ENCODE results near the gene NINJ1.

The NINJ1 gene

GRCh38 chr9:93177676-93178075 is 43.6 kb upstream of the NINJ1 start:
- TF ChIP-seq EZH2 (IDR thresholded peaks at IDR 0.05; ENCODE audit: borderline replicate concordance, low read length) (no peak), CTCF (IDR thresholded peaks at IDR 0.05; ENCODE audit: low read length) (no peak)
- Histone ChIP-seq H3F3A (ENCODE audit: insufficient read depth, low read length) (no peaks in the 10 kb centered on the region), H3K79me2 (ENCODE audit: insufficient read depth, low read length) (no peaks in the 10 kb centered on the region), H3K4me3 (ENCODE audit: low read depth, low read length, poor library complexity, severe bottlenecking) (no peak overlapping the region), H2AFZ (ENCODE audit: low read length) (no peak overlapping the region), H3K9ac (ENCODE audit: low read length) (no peak overlapping the region), H3K9me3 (ENCODE audit: low read length) (no peaks in the 10 kb centered on the region), H4K20me1 (ENCODE audit: insufficient read depth, low read length) (no peaks in the 10 kb centered on the region), H3K36me3 (ENCODE audit: insufficient read depth, low read length) (no peaks in the 10 kb centered on the region), H3K4me2 (ENCODE audit: low read length) (no peak overlapping the region), H3K9me2 (ENCODE audit: low read depth, low read length) (no peaks in the 10 kb centered on the region), H3K27me3 (ENCODE audit: insufficient read depth, low read length) (no peaks in the 10 kb centered on the region), H3K27ac (ENCODE audit: low read depth, low read length, poor library complexity, severe bottlenecking) (no peak overlapping the region), H3K4me1 (ENCODE audit: insufficient read depth, low read length, severe bottlenecking) (peaks cover 10% of the 10 kb centered on the region)

- Histone ChIP-seq H3K36me3 (ENCODE audit: insufficient read depth, low read length) (no peaks in the 10 kb centered on the region), H3K79me2 (ENCODE audit: insufficient read depth, low read length) (no peaks in the 10 kb centered on the region), H3K27ac (ENCODE audit: low read depth, low read length, poor library complexity, severe bottlenecking) (no peak overlapping the region), H3F3A (ENCODE audit: insufficient read depth, low read length) (no peaks in the 10 kb centered on the region), H3K9me2 (ENCODE audit: low read depth, low read length) (no peaks in the 10 kb centered on the region), H3K4me1 (ENCODE audit: insufficient read depth, low read length, severe bottlenecking) (peaks cover 16% of the 10 kb centered on the region), H2AFZ (ENCODE audit: low read length) (no peak overlapping the region), H3K27me3 (ENCODE audit: insufficient read depth, low read length) (no peaks in the 10 kb centered on the region), H3K4me2 (ENCODE audit: low read length) (no peak overlapping the region), H4K20me1 (ENCODE audit: insufficient read depth, low read length) (no peaks in the 10 kb centered on the region), H3K4me3 (ENCODE audit: low read depth, low read length, poor library complexity, severe bottlenecking) (no peak overlapping the region), H3K9me3 (ENCODE audit: low read length) (no peaks in the 10 kb centered on the region), H3K9ac (ENCODE audit: low read length) (no peak overlapping the region)
- TF ChIP-seq CTCF (IDR thresholded peaks at IDR 0.05; ENCODE audit: low read length) (no peak), EZH2 (IDR thresholded peaks at IDR 0.05; ENCODE audit: borderline replicate concordance, low read length) (no peak)
These were observed 40.9 kb upstream of the NINJ1 start for GRCh38 chr9:93174976-93175375.

- Histone ChIP-seq H3K9me2 (ENCODE audit: low read depth, low read length) (no peaks in the 10 kb centered on the region), H2AFZ (ENCODE audit: low read length) (no peak overlapping the region), H3K79me2 (ENCODE audit: insufficient read depth, low read length) (no peaks in the 10 kb centered on the region), H3K9me3 (ENCODE audit: low read length) (no peaks in the 10 kb centered on the region), H3F3A (ENCODE audit: insufficient read depth, low read length) (no peaks in the 10 kb centered on the region), H3K27me3 (ENCODE audit: insufficient read depth, low read length) (no peaks in the 10 kb centered on the region), H3K4me1 (ENCODE audit: insufficient read depth, low read length, severe bottlenecking) (peaks cover 16% of the 10 kb centered on the region), H3K4me3 (ENCODE audit: low read depth, low read length, poor library complexity, severe bottlenecking) (no peak overlapping the region), H3K9ac (ENCODE audit: low read length) (no peak overlapping the region), H3K4me2 (ENCODE audit: low read length) (peak overlapping the region; percentile 6; the same call in 1 of the 2 replicates), H4K20me1 (ENCODE audit: insufficient read depth, low read length) (no peaks in the 10 kb centered on the region), H3K27ac (ENCODE audit: low read depth, low read length, poor library complexity, severe bottlenecking) (no peak overlapping the region), H3K36me3 (ENCODE audit: insufficient read depth, low read length) (no peaks in the 10 kb centered on the region)
- no peak for TF ChIP-seq CTCF (IDR thresholded peaks at IDR 0.05; ENCODE audit: low read length)
- no peak for TF ChIP-seq EZH2 (IDR thresholded peaks at IDR 0.05; ENCODE audit: borderline replicate concordance, low read length)
These were observed 39.5 kb upstream of the NINJ1 start for GRCh38 chr9:93173365-93174051.

Measured in OCI-LY1 (cell line).